ENCODE results near the gene PRMT2.

PRMT2 gene

DNA sequence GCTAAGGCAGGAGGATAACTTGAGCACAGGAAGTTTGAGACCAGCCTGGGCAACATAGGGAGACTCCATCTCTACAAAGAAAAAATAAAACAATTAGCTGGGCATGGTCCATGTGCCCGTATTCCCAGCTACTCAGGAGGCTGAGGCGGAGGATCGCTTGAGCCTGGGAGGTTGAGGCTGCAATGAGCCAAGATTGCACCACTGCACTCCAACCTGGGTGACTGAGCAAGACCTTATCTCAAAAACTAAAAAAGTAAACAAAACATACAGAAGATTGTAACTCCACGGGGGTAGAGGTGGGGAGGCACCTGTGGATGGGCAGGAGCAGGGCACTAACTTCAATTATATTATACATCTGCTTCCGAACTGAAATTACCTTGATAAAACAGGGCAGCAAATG lies 35.2 kb upstream of the PRMT2 start:
- no peak for DNase-seq (ENCODE audit: low read depth)
- TF ChIP-seq, protein P1, sequence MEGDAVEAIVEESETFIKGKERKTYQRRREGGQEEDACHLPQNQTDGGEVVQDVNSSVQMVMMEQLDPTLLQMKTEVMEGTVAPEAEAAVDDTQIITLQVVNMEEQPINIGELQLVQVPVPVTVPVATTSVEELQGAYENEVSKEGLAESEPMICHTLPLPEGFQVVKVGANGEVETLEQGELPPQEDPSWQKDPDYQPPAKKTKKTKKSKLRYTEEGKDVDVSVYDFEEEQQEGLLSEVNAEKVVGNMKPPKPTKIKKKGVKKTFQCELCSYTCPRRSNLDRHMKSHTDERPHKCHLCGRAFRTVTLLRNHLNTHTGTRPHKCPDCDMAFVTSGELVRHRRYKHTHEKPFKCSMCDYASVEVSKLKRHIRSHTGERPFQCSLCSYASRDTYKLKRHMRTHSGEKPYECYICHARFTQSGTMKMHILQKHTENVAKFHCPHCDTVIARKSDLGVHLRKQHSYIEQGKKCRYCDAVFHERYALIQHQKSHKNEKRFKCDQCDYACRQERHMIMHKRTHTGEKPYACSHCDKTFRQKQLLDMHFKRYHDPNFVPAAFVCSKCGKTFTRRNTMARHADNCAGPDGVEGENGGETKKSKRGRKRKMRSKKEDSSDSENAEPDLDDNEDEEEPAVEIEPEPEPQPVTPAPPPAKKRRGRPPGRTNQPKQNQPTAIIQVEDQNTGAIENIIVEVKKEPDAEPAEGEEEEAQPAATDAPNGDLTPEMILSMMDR (conservative IDR thresholded peaks at IDR 0.05; ENCODE audit: low read depth, low read length): no peak
- H3K4me3 ChIP-seq (ENCODE audit: low read length): no peak overlapping the region

DNA sequence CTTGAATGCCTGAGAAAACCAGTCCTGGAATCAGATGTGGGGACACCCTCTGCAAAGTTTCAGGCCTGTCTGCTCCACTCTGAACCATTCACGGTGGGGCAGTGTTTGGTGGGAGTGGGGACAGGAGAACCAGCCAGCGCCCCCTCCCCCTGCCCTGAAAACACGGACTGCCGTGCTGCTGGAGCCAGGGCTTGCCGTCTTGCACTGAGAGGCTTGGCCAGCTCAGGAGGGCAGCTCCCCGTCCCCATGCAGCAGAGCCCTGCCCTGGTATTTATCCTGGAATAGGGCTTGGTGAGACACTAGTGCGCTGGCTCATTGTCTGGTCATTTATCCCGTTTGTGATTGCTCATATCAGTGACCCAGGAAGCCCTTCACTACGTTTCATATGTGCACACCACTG lies 34.5 kb upstream of the PRMT2 start:
- no peak for DNase-seq (ENCODE audit: low read depth)
- no peak overlapping the region for H3K4me3 ChIP-seq (ENCODE audit: low read length)
- TF ChIP-seq, protein P1 (conservative IDR thresholded peaks at IDR 0.05; ENCODE audit: low read depth, low read length): no peak

DNA sequence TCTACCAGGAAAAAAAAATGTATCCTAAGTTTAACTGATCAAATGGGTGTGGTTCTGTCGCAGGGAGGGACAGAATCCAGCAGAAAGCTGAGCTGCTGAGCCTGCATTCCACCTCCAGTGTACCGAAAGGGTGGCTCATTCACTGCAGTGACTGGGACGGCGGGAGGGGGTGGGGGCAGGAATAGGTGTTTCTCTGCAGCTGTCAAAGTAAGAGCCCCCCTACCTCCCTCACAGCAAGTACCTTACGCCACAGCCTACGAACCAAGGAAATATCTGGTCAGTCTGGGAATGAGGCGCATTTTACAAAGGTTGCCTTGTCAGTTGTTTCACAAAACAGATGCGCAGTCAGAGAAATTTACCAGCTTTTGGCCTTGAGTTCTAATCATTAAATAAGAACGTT lies 32.2 kb upstream of the PRMT2 start:
- no peak for DNase-seq (ENCODE audit: low read depth)
- H3K4me3 ChIP-seq (ENCODE audit: low read length): no peak overlapping the region
- TF ChIP-seq, protein P1 (conservative IDR thresholded peaks at IDR 0.05; ENCODE audit: low read depth, low read length): no peak

DNA sequence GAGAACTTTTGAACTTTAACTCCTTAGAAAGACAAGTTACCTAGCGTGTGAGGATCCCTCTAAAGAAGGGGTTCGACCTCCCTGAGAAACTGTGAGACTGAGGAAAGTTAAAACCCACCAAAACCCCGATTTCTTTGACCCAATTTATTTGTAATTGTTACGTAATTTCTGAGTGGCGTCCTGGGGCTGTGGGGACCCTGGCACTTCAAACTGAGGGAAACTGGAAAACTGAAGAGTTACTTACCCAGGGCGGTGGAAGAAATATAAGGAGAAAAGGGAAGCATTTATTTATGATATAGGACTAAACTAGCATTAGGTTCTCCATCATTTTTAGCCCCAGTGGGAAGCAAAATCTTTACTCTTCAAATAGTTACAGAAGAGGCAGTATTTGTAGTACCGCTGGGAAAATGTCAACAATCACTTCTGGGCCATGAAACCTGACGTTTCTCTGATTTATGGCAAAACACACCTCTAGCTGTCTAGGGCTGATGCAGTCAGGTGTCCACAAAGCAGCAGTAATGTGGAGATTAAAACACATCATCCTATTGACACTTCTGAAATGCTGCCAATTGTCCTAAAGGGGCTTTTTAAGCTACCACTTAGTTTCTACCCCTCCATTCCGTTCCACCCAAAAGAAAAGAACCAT lies 31.0 kb upstream of the PRMT2 start:
- no peak overlapping the region for H3K4me3 ChIP-seq (ENCODE audit: low read length)
- TF ChIP-seq, protein P1 (conservative IDR thresholded peaks at IDR 0.05; ENCODE audit: low read depth, low read length): no peak
- no peak for DNase-seq (ENCODE audit: low read depth)

DNA sequence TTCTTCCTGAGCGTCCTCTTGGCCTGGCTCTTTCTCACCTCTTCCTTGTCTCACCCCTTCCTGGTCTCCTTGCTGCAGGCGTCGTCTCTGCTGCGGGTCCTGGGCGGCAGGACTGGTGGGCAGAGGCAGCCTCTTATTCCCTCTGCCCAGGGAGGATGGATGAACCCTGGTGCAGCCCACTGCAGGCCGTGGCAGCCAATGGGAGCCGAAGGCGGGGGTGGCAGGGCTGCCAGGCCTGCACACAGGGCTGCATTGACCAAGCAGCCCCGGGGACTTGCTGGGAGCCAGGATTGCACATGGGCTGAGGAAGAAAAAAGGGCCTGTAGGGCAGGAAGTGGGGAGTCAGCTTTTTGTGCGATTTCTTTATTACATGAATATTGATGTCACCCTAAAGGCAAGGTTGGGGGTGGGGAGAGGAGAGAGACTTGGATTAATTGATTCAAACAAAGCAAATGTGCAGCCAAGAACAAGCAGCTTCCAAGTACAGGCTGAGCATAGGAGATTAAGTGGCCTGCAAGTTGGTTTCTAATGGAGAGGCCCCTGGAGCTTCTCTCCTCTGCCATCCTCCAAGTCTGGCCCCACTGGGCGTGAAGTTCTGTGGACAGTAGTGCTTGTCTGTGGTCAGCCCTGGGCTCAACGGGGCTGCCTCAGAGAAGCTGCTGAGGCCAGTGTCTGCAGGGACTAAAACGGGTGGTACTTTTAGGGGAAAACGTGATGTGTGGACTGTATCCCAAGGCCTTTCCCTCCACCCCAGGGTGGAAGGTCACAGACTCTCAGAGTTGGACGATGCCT lies 30.3 kb upstream of the PRMT2 start, which contains the start of gene S100B:
TSS of gene S100B (minus strand) at position 108 of the 792 bp plus-strand sequence. CDS start 2,667 bp downstream, outside the sequence.
- no peak within 1 kb of the TSS for H3K4me3 ChIP-seq (ENCODE audit: low read length)
- TF ChIP-seq, protein P1 (conservative IDR thresholded peaks at IDR 0.05; ENCODE audit: low read depth, low read length): no peak
- no peak for DNase-seq (ENCODE audit: low read depth)

DNA sequence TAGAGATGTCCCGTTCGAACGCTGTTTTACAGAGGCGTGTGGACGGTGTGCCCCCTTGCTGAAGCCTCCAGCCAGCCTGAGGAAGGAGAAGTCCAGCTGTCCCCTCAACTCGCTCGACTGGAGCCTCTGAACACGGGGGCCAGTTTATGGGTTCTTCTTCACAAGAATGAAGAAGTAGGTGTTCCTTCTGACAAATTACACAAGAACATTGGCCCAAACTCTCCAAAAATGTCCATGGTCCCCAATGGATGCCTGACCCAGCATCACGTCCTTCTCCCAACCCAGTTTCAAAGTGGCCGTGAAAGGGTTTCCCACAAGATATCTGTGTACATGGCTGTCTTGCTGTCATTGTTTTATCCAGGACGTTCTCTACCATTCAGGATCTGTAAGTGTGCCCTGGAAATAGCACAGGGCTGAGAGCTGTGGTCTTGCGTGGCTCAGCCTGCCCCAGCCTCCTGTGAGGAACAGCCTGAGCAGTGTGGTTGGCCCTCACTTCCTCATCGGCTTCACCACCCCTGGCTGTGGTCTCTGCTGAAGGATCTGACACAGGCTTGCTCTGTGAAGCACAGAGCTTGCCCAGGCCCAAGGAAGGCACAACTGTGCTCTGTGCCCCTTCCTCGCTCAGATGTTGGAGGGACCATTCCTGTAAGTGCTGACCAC lies 29.6 kb upstream of the PRMT2 start:
- TF ChIP-seq, protein P1 (conservative IDR thresholded peaks at IDR 0.05; ENCODE audit: low read depth, low read length): no peak
- H3K4me3 ChIP-seq (ENCODE audit: low read length): no peak overlapping the region
- DNase-seq (ENCODE audit: low read depth): no peak

Data from retinal pigment epithelial cell (primary cell).